Neural crest cell (in vitro differentiated cells): ENCODE data around the gene GRIK1. TPM values are rescaled to one million over a fixed set of nuclear protein-coding genes. Genes with fewer than 3 reads are reported as not detected.
A peak's percentile ranks its signal among the peaks of the same experiment; 100 is the strongest.

Source experiments
- DNase-seq: peaks from one replicate; pipeline ENCODE4 v3.0.0; 2021; ENCODE audit warnings: low read depth, mixed read lengths, low spot score
- H3K27ac Mint-ChIP-seq: one replicate; pipeline ENCODE4 v1.8.0; 2021; ENCODE audit warnings: mild to moderate bottlenecking, mixed read lengths; ENCODE audit not compliant: unreplicated experiment
- H3K27me3 Mint-ChIP-seq: 2 replicates; pipeline ENCODE4 v1.8.0; 2021; ENCODE audit warnings: low read depth, mild to moderate bottlenecking, mixed read lengths
- H3K36me3 Mint-ChIP-seq: 2 replicates; pipeline ENCODE4 v1.8.0; 2021; ENCODE audit warnings: low read depth, mild to moderate bottlenecking, mixed read lengths
- H3K4me1 Mint-ChIP-seq: 2 replicates; pipeline ENCODE4 v1.8.0; 2021; ENCODE audit warnings: mixed read lengths
- H3K4me3 Mint-ChIP-seq: one replicate; pipeline ENCODE4 v1.8.0; 2021; ENCODE audit warnings: mild to moderate bottlenecking, mixed read lengths
- H3K9me3 Mint-ChIP-seq: 2 replicates; pipeline ENCODE4 v1.8.0; 2021; ENCODE audit warnings: mixed read lengths
- CTCF ChIP-seq: fragments of 200-600 bp; sonication (generic); conservative IDR thresholded peaks from 2 replicates; pipeline ENCODE4 v1.5.0; 2021; ENCODE audit warnings: antibody characterized with exemption, mild to moderate bottlenecking
- total RNA-seq: library from RNA; stranded (reverse); gene quantifications from 2 replicates; pipeline ENCODE4 v1.2.1, GENCODE V29; 2021

Gene GRIK1
- total RNA-seq, 1 donor from 2014 or later: 0.91 TPM

GRCh38 chr21:29499734-29500343 is 440.0 kb downstream of the GRIK1 start:
- no peak for DNase-seq
- Mint-ChIP-seq H3K27ac (no peak overlapping the region), H3K4me3 (no peak overlapping the region), H3K9me3 (peaks cover 11% of the 10 kb centered on the region), H3K4me1 (no peaks in the 10 kb centered on the region), H3K27me3 (no peaks in the 10 kb centered on the region), H3K36me3 (peaks cover 23% of the 10 kb centered on the region)
- TF ChIP-seq CTCF: peak; percentile 58

GRCh38 chr21:29499229-29499628 is 440.6 kb downstream of the GRIK1 start:
- no peaks in the 10 kb centered on the region for H3K27me3 Mint-ChIP-seq
- no peak for DNase-seq
- H3K4me3 Mint-ChIP-seq: no peak overlapping the region
- no peak for TF ChIP-seq CTCF
- H3K4me1 Mint-ChIP-seq: no peaks in the 10 kb centered on the region
- no peak overlapping the region for H3K27ac Mint-ChIP-seq
- H3K9me3 Mint-ChIP-seq: peaks cover 11% of the 10 kb centered on the region
- H3K36me3 Mint-ChIP-seq: peaks cover 19% of the 10 kb centered on the region

- Mint-ChIP-seq H3K27me3 (no peaks in the 10 kb centered on the region), H3K36me3 (peaks cover 19% of the 10 kb centered on the region), H3K4me3 (no peak overlapping the region), H3K4me1 (no peaks in the 10 kb centered on the region), H3K9me3 (peaks cover 10% of the 10 kb centered on the region), H3K27ac (no peak overlapping the region)
- no peak for TF ChIP-seq CTCF
- no peak for DNase-seq
Observed at GRCh38 chr21:29496337-29496736, 443.5 kb downstream of the GRIK1 start.

GRCh38 chr21:29490016-29490415 is 449.8 kb downstream of the GRIK1 start:
- no peak overlapping the region for H3K27ac Mint-ChIP-seq
- no peak overlapping the region for H3K4me3 Mint-ChIP-seq
- H3K9me3 Mint-ChIP-seq: no peaks in the 10 kb centered on the region
- H3K4me1 Mint-ChIP-seq: peaks cover 27% of the 10 kb centered on the region
- no peak for DNase-seq
- H3K27me3 Mint-ChIP-seq: no peaks in the 10 kb centered on the region
- H3K36me3 Mint-ChIP-seq: peaks cover 7% of the 10 kb centered on the region
- no peak for TF ChIP-seq CTCF

GRCh38 chr21:29487154-29487553 is 452.6 kb downstream of the GRIK1 start:
- Mint-ChIP-seq H3K4me1 (peaks cover 27% of the 10 kb centered on the region), H3K27me3 (no peaks in the 10 kb centered on the region), H3K27ac (peak overlapping the region; percentile 40)

More at GRCh38 chr21:29487154-29487553, 452.6 kb downstream of the GRIK1 start:
- TF ChIP-seq CTCF: no peak
- no peaks in the 10 kb centered on the region for H3K9me3 Mint-ChIP-seq
- H3K4me3 Mint-ChIP-seq: no peak overlapping the region
- no peak for DNase-seq
- H3K36me3 Mint-ChIP-seq: peaks cover 9% of the 10 kb centered on the region

Other genes starting within 250 kb of the GRIK1 start
- gene CLDN17, start 226.8 kb upstream of the GRIK1 start, total RNA-seq: not detected in 2 replicates